Mesendoderm (in vitro differentiated cells): ENCODE data around the gene LMTK3.

ENCODE experiments used
- DNase-seq: peaks from one replicate; pipeline ENCODE4 v3.0.0; 2013
- H2AK5ac ChIP-seq: 2 replicates; pipeline ENCODE4 v1.6.1; 2013; ENCODE audit warnings: low read length, inconsistent platforms
- H2BK120ac ChIP-seq: 2 replicates; pipeline ENCODE4 v1.6.1; 2013; ENCODE audit warnings: low read depth, mild to moderate bottlenecking, low read length, moderate library complexity, mixed read lengths
- H2BK15ac ChIP-seq: replicated peaks from 2 replicates; pipeline ENCODE4 v1.6.1; 2013; ENCODE audit warnings: low read depth, mild to moderate bottlenecking, moderate library complexity
- H2BK5ac ChIP-seq: 2 replicates; pipeline ENCODE4 v1.6.1; 2013; ENCODE audit warnings: low read length, inconsistent platforms
- H3K18ac ChIP-seq: 2 replicates; pipeline ENCODE4 v1.6.1; 2013; ENCODE audit warnings: mild to moderate bottlenecking, low read length, mixed read lengths
- H3K23ac ChIP-seq: one replicate; pipeline ENCODE4 v1.6.1; 2013; ENCODE audit warnings: low read length
- H3K27ac ChIP-seq: 2 replicates; pipeline ENCODE4 v1.5.1; 2013; ENCODE audit warnings: low read depth, mild to moderate bottlenecking, inconsistent platforms, low read length, moderate library complexity
- H3K27me3 ChIP-seq: 2 replicates; pipeline ENCODE4 v1.6.1; 2013; ENCODE audit warnings: low read length, control low read depth, mild to moderate bottlenecking, inconsistent platforms; ENCODE audit not compliant: insufficient read depth, poor library complexity
- H3K36me3 ChIP-seq: 2 replicates; pipeline ENCODE4 v1.6.1; 2013; ENCODE audit warnings: low read length, inconsistent platforms; ENCODE audit not compliant: control insufficient read depth, insufficient read depth
- H3K4ac ChIP-seq: one replicate; pipeline ENCODE4 v1.6.1; 2013; ENCODE audit warnings: low read depth, mild to moderate bottlenecking, low read length, moderate library complexity
- H3K4me1 ChIP-seq: 2 replicates; pipeline ENCODE4 v1.6.1; 2013; ENCODE audit warnings: low read depth, low read length, inconsistent platforms; ENCODE audit not compliant: control insufficient read depth
- H3K4me2 ChIP-seq: 2 replicates; pipeline ENCODE4 v1.6.1; 2013; ENCODE audit warnings: low read length
- H3K4me3 ChIP-seq: 2 replicates; pipeline ENCODE4 v1.5.1; 2013; ENCODE audit warnings: mild to moderate bottlenecking, low read length
- H3K56ac ChIP-seq: one replicate; pipeline ENCODE4 v1.6.1; 2013; ENCODE audit warnings: low read length
- H3K79me1 ChIP-seq: 2 replicates; pipeline ENCODE4 v1.6.1; 2013; ENCODE audit warnings: low read length, inconsistent platforms
- H3K79me2 ChIP-seq: 2 replicates; pipeline ENCODE4 v1.6.1; 2013; ENCODE audit warnings: mild to moderate bottlenecking, low read length; ENCODE audit not compliant: control insufficient read depth, insufficient read depth
- H3K9ac ChIP-seq: 2 replicates; pipeline ENCODE4 v1.6.1; 2013; ENCODE audit warnings: low read length, inconsistent platforms
- H4K5ac ChIP-seq: one replicate; pipeline ENCODE4 v1.6.1; 2013; ENCODE audit warnings: low read length
- H4K8ac ChIP-seq: one replicate; pipeline ENCODE4 v1.6.1; 2013; ENCODE audit warnings: low read depth, mild to moderate bottlenecking, control low read depth, low read length, moderate library complexity
- WGBS: extraction: QIAGEN DNeasy Blood & Tissue Kit; methylation state at CpG from one replicate; pipeline ENCODE4 v1.1.7; 2013; ENCODE audit warnings: low lambda C conversion rate, missing lambda C conversion rate; ENCODE audit not compliant: insufficient coverage; ENCODE audit errors: extremely low coverage; 5-methylcytosine and 5-hydroxymethylcytosine counted together

LMTK3 gene

DNA sequence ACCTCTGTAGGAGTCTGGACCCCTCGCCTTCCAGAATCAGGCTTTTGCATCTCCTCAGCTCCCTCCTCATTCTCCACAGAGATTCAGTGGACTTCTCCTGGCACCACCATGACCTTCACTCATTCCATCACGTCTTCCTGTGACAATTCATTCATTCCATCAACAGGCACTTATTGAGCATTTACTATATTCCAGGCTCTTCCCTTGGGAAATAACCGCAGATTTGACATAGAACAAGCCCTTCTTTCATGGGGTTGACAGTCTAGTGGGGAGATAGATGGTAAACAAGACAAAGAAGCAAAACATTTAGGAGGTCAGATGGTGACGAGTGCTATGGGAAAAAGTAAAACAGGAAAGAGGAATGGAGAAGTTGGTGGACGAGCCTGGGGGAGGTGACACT is 37.7 kb upstream of the LMTK3 start:
- Histone ChIP-seq H3K56ac (no peak overlapping the region), H2AK5ac (no peak overlapping the region), H3K4ac (no peak overlapping the region), H2BK5ac (no peak overlapping the region), H2BK120ac (no peak overlapping the region), H3K27me3 (no peaks in the 10 kb centered on the region), H2BK15ac (no peak overlapping the region), H3K9ac (no peak overlapping the region), H3K4me2 (no peak overlapping the region), H4K5ac (no peak overlapping the region), H3K36me3 (no peaks in the 10 kb centered on the region), H3K79me2 (no peaks in the 10 kb centered on the region), H3K4me3 (no peak overlapping the region), H4K8ac (no peak overlapping the region), H3K4me1 (no peaks in the 10 kb centered on the region), H3K23ac (no peak overlapping the region), H3K79me1 (no peaks in the 10 kb centered on the region), H3K18ac (no peak overlapping the region), H3K27ac (no peak overlapping the region)
- DNase-seq = no peak
- WGBS = no CpG with 5 or more reads among the region's 5 CpGs

DNA sequence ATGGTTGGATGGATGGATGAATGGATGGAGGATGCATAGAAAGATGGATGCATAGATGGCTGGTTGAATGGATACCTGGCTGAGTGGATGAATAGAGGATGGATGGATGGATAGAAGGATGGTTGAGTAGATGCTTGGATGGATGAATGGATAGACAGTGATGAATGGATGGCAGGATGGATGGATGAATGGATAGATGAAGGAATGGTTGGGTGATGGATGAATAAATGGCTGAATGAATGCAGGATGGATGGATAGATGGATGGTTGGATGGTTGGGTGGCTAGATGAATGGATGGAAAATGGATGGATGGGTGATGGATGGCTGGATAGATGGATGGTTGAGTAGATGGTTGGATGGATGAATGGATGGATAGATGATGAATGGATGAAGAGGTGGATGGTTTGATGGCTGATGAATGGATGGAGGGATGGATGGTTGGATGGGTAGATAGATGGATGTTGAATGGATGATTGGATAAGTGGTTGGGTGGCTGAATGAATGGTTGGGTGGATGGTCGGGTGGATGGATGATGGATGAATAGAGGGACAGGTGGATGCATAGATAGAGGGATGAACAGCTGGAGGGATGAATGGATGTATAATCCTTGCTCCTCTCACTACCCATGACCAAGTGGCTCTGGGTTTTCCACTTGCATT is 36.7 kb upstream of the LMTK3 start:
- H3K79me1 ChIP-seq = no peaks in the 10 kb centered on the region
- H3K23ac ChIP-seq = no peak overlapping the region
- H2BK5ac ChIP-seq = no peak overlapping the region
- no peaks in the 10 kb centered on the region for H3K4me1 ChIP-seq
- no peak overlapping the region for H2BK15ac ChIP-seq
- no peak overlapping the region for H3K4me3 ChIP-seq
- H4K8ac ChIP-seq = no peak overlapping the region
- no peak overlapping the region for H2BK120ac ChIP-seq
- H3K4ac ChIP-seq = no peak overlapping the region
- H2AK5ac ChIP-seq = no peak overlapping the region
- H3K9ac ChIP-seq = no peak overlapping the region
- WGBS = 100% methylated on average over 1 of the region's 1 CpG
- H3K18ac ChIP-seq = no peak overlapping the region
- H3K79me2 ChIP-seq = no peaks in the 10 kb centered on the region
- no peaks in the 10 kb centered on the region for H3K36me3 ChIP-seq
- H3K4me2 ChIP-seq = no peak overlapping the region
- H3K27ac ChIP-seq = no peak overlapping the region
- no peak overlapping the region for H3K56ac ChIP-seq
- no peak for DNase-seq
- H4K5ac ChIP-seq = no peak overlapping the region
- no peaks in the 10 kb centered on the region for H3K27me3 ChIP-seq

DNA sequence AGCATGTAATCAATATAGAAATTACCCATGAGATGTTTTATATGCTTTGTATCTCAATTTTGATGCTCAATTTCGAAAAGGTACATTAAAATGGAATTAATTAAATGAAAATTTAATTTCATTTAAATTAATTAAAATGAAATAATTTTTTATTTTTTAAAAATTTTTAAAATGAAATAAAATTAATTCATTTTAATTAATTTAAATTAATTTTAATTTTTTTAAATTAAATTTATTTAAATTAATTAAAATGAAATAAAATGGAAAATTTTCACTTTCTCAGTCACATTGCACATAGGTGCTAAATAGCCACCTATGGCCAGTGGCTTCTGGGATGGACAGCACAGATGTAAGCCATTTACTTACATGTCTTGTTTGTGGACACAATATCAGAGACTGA is 36.1 kb upstream of the LMTK3 start:
- Histone ChIP-seq H3K56ac (no peak overlapping the region), H3K4ac (no peak overlapping the region), H3K4me3 (no peak overlapping the region), H3K27ac (no peak overlapping the region), H3K4me2 (no peak overlapping the region), H3K27me3 (no peaks in the 10 kb centered on the region), H3K79me1 (no peaks in the 10 kb centered on the region), H2AK5ac (no peak overlapping the region), H2BK120ac (no peak overlapping the region), H4K5ac (no peak overlapping the region), H2BK15ac (no peak overlapping the region), H3K4me1 (no peaks in the 10 kb centered on the region), H4K8ac (no peak overlapping the region), H3K9ac (no peak overlapping the region), H3K23ac (no peak overlapping the region), H3K36me3 (no peaks in the 10 kb centered on the region), H3K79me2 (no peaks in the 10 kb centered on the region), H3K18ac (no peak overlapping the region), H2BK5ac (no peak overlapping the region)
- WGBS = 71% methylated on average over 1 of the region's 1 CpG
- DNase-seq = no peak

DNA sequence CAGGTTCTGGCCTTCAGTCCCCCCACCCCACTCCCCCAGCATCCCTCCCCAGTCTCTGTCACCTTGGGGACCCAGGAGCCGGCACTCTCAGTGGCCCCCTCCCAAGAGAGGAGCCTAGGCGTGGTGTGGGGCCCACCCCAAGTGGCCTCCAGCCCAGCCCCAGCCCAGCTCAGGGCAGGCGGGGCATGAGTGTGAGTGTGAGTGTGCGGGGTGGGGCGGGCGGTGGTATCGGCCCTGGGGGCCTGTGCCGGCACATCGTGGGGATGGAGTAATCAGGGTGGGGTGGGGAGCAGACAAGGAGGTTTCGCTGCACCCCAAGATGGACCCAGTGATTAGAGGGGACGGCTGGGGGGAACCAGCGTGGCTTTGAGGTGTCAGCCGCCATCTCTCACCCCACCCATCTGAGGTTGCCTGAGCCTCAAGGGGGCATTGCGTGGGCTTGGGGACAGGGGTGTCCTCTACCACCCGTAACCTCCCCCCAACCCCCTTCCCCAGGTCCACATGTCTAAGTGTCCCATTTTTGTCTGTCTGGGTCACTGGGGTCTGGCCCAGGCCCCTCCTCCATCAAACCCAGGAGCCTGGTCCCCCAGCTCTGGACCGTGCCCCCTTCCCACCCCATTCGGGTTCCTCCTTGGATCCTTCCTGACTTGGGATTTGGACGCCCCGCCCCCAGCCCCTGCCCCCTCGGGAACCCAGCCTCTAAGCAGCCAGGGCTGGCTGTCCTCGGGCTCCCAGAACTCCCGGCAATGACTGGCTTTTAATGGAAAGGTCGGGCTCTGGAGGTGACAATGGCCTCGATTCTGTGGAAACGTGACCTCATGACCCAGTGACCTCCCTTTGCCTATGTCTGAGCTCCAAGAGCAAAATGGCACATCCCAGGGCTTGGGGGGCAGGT is 33.5 kb upstream of the LMTK3 start:
- H2BK15ac ChIP-seq = no peak overlapping the region
- H3K27me3 ChIP-seq = no peaks in the 10 kb centered on the region
- H3K4me3 ChIP-seq = no peak overlapping the region
- H2AK5ac ChIP-seq = no peak overlapping the region
- no peak overlapping the region for H3K9ac ChIP-seq
- H3K56ac ChIP-seq = peak overlapping the region; percentile 44
- no peaks in the 10 kb centered on the region for H3K79me1 ChIP-seq
- no peak overlapping the region for H2BK120ac ChIP-seq
- WGBS = no CpG with 5 or more reads among the region's 25 CpGs
- H4K5ac ChIP-seq = no peak overlapping the region
- H3K27ac ChIP-seq = no peak overlapping the region
- H3K4me2 ChIP-seq = no peak overlapping the region
- no peak overlapping the region for H2BK5ac ChIP-seq
- no peaks in the 10 kb centered on the region for H3K4me1 ChIP-seq
- H4K8ac ChIP-seq = no peak overlapping the region
- H3K23ac ChIP-seq = no peak overlapping the region
- peak overlapping the region; percentile 25 for H3K18ac ChIP-seq
- no peak overlapping the region for H3K4ac ChIP-seq
- H3K79me2 ChIP-seq = no peaks in the 10 kb centered on the region
- H3K36me3 ChIP-seq = no peaks in the 10 kb centered on the region
- DNase-seq = peak; percentile 55

DNA sequence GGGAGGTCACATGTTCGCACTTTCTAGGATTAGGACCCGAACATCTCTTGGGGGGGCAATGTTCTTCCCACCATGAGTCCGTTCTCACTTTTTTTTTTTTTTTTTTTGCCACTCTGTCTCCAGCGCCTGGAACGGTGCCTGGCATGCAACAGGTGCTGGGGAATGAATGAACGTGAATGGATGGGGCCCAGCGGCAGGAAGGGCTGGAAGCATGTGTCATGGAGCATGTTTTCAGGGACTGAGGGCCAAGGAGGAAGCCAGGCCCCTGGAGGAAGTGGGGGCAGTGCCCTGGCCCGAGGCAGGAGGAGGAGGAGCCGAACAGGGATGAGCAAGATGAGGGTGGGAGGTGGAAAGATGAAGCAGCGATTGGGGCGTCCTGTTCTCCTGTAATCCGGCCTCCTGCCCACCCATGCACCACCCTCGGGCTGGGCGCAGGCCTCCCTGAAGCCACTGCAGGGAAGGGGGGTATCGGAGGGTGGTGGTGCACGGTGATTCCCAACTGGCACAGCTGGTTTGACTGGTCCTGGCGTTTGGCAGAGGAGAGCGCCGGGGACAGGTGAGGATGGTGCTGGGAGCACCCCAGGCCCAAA is 31.6 kb upstream of the LMTK3 start:
- DNase-seq = peak; percentile 50

More for the DNA sequence above, 31.6 kb upstream of the LMTK3 start:
- Histone ChIP-seq H3K79me1 (no peaks in the 10 kb centered on the region), H3K4me3 (no peak overlapping the region), H3K56ac (peak overlapping the region; percentile 56), H3K23ac (no peak overlapping the region), H3K27ac (no peak overlapping the region), H3K18ac (no peak overlapping the region), H3K4me1 (no peaks in the 10 kb centered on the region), H3K27me3 (no peaks in the 10 kb centered on the region), H4K5ac (no peak overlapping the region), H3K4me2 (no peak overlapping the region), H3K79me2 (no peaks in the 10 kb centered on the region), H3K9ac (no peak overlapping the region), H2BK15ac (no peak overlapping the region), H3K4ac (peak overlapping the region; percentile 1), H2BK120ac (no peak overlapping the region), H2AK5ac (no peak overlapping the region), H4K8ac (no peak overlapping the region), H3K36me3 (no peaks in the 10 kb centered on the region), H2BK5ac (no peak overlapping the region)
- WGBS = no CpG with 5 or more reads among the region's 19 CpGs
